Right lobe of liver (tissue), 6 donors: ENCODE results near the gene ASCC3. TPM values are rescaled to one million over a fixed set of nuclear protein-coding genes. Genes with fewer than 3 reads are reported as not detected.

Experiments
- ATAC-seq, 4 donors: fragments of 200-7000 bp; cut with Tn5 transposase; one replicate each; pipeline ENCODE4 v1.9.1; 2020; ENCODE audit warnings: mild to moderate bottlenecking in 4 of 4, moderate library complexity in 4 of 4
- DNase-seq, 3 donors: peaks; one replicate each; pipeline ENCODE4 v3.0.0-alpha.2; 2020
- H3K27ac ChIP-seq, 3 donors: fragments of 200-600 bp; one replicate each; pipeline ENCODE4 v1.8.0; 2022
- H3K27me3 ChIP-seq, 2 donors: fragments of 200-600 bp; one replicate each; pipeline ENCODE4 v1.8.0; 2022
- H3K36me3 ChIP-seq, 4 donors: fragments of 200-600 bp; sonication (generic) in 1 of 4; one replicate each; pipeline versions ENCODE4 v1.5.1 to v1.8.0; 2017 to 2022; ENCODE audit warnings: control low read depth in 1 of 4
- H3K4me1 ChIP-seq, 4 donors: fragments of 200-600 bp; sonication (generic) in 1 of 4; one replicate each; pipeline versions ENCODE4 v1.5.1 to v1.8.0; 2017 to 2022; ENCODE audit warnings: control low read depth in 1 of 4
- H3K4me3 ChIP-seq, 3 donors: fragments of 200-600 bp; one replicate each; pipeline ENCODE4 v1.8.0; 2022
- H3K9me3 ChIP-seq, 4 donors: fragments of 200-600 bp; sonication (generic) in 1 of 4; one replicate each; pipeline versions ENCODE4 v1.5.1 to v1.8.0; 2017 to 2022; ENCODE audit warnings: control low read depth in 1 of 4
- POLR2A ChIP-seq: fragments of 450-650 bp; IDR thresholded peaks from one replicate; pipeline ENCODE4 v1.6.1; 2017; ENCODE audit warnings: antibody characterized with exemption, mild to moderate bottlenecking
- WGBS: methylation state at CpG from one replicate; pipeline ENCODE4 v1.1.6; 2018; ENCODE audit warnings: low coverage, low lambda C conversion rate; ENCODE audit not compliant: insufficient coverage; ENCODE audit errors: missing lambda C conversion rate; 5-methylcytosine and 5-hydroxymethylcytosine counted together
- intact Hi-C, 2 donors: fragments of 100-400 bp; cut with DNase I; formaldehyde crosslinking; loops; one replicate each; pipeline versions ENCODE4 v1.11.2 to v1.14.1; 2022
- total RNA-seq, 6 experiments: library from RNA; depleted of rRNA in 2 of 6; stranded (reverse); fragments of >200 nt in 2 of 6; fragmentation: NEBNext Ultra II Directional in 3 of 6; extraction: Animal tissue kit (Norgen Biotek cat#: 25700) in 3 of 6; gene quantifications; one replicate each; pipeline versions ENCODE4 v1.1.0 to v1.2.4, GENCODE V29; 2016 to 2023
- TF ChIP-seq, protein P1 (sequence below), 4 donors: fragments of 200-600 bp in 3 of 4; fragments of 450-650 bp in 1 of 4; IDR thresholded peaks; one replicate each; pipeline versions ENCODE4 v1.5.1 to v1.8.0; 2016 to 2022; ENCODE audit warnings: antibody characterized with exemption in 4 of 4, mild to moderate bottlenecking in 2 of 4
- donor health status: DM: no; HTN: yes; CAD: no.
- donor health status: DM: no; HTN: no; CAD: no.
- donor health status: DM: no; HTN: no; CAD: no.
- donor health status: DM: no; HTN: yes; CAD: no.
- donor health status: DM: no; HTN: yes; CAD: no.

ASCC3 gene
- total RNA-seq, 6 experiments from 2014 or later, result 17.0 to 28.2 (median 24.9) TPM

DNA sequence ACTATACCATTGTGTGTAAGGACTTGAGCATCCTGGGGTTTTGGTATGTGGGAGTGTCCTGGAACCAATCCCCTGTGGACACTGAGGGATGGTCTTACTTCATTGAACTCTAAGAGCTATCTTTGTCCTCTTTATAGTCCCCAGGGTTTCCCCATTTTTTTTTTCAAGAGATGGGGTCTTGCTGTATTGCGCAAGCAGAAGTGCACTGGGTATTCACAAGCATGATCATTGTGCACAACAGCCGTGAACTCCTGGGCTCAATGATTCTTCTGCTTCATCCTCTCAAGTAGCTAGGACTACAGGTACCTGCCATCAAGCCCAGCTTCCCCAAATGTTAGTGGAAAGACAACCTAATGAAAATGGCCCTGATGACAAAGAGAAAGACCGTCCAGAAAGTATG is 2.2 kb upstream of the ASCC3 start:
- ATAC-seq (no peak), DNase-seq (no peak)
- Histone ChIP-seq H3K36me3 (no peaks in the 10 kb centered on the region), H3K4me3 (no peak overlapping the region), H3K4me1 (peaks cover 0 to 18% (median 0%) of the 10 kb centered on the region in 4 donors), H3K27ac (no peak overlapping the region), H3K27me3 (no peaks in the 10 kb centered on the region), H3K9me3 (no peaks in the 10 kb centered on the region)
- intact Hi-C loops, result no loop called here
- WGBS, result 97% methylated on average over 3 of the region's 3 CpGs
- no peak for TF ChIP-seq POLR2A
- TF ChIP-seq, protein P1, sequence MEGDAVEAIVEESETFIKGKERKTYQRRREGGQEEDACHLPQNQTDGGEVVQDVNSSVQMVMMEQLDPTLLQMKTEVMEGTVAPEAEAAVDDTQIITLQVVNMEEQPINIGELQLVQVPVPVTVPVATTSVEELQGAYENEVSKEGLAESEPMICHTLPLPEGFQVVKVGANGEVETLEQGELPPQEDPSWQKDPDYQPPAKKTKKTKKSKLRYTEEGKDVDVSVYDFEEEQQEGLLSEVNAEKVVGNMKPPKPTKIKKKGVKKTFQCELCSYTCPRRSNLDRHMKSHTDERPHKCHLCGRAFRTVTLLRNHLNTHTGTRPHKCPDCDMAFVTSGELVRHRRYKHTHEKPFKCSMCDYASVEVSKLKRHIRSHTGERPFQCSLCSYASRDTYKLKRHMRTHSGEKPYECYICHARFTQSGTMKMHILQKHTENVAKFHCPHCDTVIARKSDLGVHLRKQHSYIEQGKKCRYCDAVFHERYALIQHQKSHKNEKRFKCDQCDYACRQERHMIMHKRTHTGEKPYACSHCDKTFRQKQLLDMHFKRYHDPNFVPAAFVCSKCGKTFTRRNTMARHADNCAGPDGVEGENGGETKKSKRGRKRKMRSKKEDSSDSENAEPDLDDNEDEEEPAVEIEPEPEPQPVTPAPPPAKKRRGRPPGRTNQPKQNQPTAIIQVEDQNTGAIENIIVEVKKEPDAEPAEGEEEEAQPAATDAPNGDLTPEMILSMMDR (IDR thresholded peaks at IDR 0.05), result no peak

DNA sequence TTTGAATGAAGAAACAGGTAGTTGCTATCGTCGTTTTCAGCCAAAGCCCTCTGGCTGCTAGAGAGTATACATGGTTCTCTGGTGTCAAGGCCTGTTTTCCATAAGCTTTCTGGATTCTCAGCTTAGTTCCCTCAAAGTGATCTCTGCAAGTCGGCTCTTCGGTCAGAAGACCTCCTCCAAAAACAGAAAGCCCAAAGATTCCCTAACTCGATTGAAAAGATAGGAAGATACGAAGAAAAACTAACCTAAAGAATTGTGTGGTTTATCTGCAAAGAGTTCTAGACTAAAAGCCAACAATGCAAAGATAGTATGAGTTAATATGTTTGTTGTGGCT is 545 bp upstream of the ASCC3 start:
- Histone ChIP-seq H3K27me3 (no peaks in the 10 kb centered on the region), H3K4me3 (peak overlapping the region; percentile 64 to 92 (median 75)), H3K36me3 (no peaks in the 10 kb centered on the region), H3K9me3 (no peaks in the 10 kb centered on the region), H3K4me1 (peaks cover 0 to 21% (median 0%) of the 10 kb centered on the region in 4 donors), H3K27ac (peak overlapping the region; percentile 91 to 94 (median 92))
- WGBS, result 9% methylated on average over 6 of the region's 6 CpGs
- intact Hi-C loops, result no loop called here
- ATAC-seq (peak; percentile 5 to 24 (median 6)), DNase-seq (no peak)
- TF ChIP-seq, protein P1 (IDR thresholded peaks at IDR 0.05), result no peak
- no peak for TF ChIP-seq POLR2A

DNA sequence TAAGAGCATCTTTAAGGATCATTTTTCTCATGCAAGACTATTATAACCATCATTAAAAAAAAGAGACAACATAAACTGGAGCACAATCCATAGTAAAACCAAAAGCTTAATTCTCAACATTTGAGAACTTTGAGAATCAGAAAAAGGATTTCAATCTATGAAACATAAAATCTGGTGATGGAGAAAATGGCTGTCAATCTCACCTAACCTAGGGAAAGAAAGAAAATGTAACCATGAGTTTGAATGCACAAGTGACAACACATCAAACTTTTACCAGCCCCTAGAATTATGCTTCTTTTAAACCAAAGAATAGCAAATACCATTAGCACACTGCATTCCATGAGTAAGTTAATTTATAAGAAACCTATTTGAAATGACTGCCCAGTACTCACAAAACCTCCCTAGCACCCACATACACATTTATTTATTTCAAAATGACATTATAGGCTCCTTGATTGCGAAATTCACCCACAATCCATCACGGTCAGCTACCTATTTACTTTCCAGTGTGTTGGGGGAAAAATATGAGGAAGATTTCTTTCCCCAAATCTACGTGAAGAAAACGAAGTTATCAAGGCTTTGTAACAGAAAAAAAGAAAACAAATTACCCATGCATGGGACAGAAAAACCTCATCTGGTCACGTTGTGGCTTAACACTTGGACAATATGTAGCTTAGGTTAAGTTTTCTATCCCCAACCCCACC is 828 bp downstream of the ASCC3 start:
- DNase-seq, result no peak
- peaks cover 0 to 29% (median 0%) of the 10 kb centered on the region in 4 donors for H3K4me1 ChIP-seq
- 4% methylated on average over 5 of the region's 5 CpGs for WGBS
- ATAC-seq, result peak in 2 of 4 donors; percentile 12 to 23
- H3K4me3 ChIP-seq, result peak overlapping the region; percentile 64 to 92 (median 75)
- intact Hi-C loops, result no loop called here
- H3K36me3 ChIP-seq, result no peaks in the 10 kb centered on the region
- no peaks in the 10 kb centered on the region for H3K9me3 ChIP-seq
- H3K27ac ChIP-seq, result peak overlapping the region; percentile 91 to 94 (median 92)
- TF ChIP-seq, protein P1 (IDR thresholded peaks at IDR 0.05), result no peak
- TF ChIP-seq POLR2A, result no peak
- no peaks in the 10 kb centered on the region for H3K27me3 ChIP-seq

DNA sequence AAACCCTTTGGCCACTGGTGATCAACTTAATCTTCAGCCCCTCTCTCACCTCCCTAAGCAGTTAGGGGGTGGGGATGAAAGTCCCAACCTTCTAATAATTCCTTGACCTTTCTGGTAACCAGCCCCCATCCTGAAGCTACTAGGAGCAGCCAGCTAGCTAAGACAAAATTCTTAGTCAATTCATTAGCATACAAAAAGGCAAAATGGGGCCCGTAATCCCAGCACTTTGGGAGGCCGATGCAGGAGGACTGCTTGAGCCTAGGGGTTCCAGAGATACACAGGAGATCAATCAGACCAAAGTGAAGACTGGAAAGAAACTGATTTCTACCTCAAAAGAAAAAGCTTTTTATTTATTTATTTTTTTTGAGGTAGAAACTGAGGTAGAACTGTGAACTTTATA is 1.8 kb downstream of the ASCC3 start:
- Histone ChIP-seq H3K4me1 (peaks cover 0 to 29% (median 0%) of the 10 kb centered on the region in 4 donors), H3K4me3 (no peak overlapping the region), H3K9me3 (no peaks in the 10 kb centered on the region), H3K27me3 (no peaks in the 10 kb centered on the region), H3K27ac (no peak overlapping the region), H3K36me3 (no peaks in the 10 kb centered on the region)
- intact Hi-C loops, result no loop called here
- TF ChIP-seq POLR2A, result no peak
- TF ChIP-seq, protein P1 (IDR thresholded peaks at IDR 0.05), result no peak
- no peak for DNase-seq
- ATAC-seq, result no peak
- 94% methylated on average over 2 of the region's 2 CpGs for WGBS
